ENCODE data around the gene BUD13. TPM values are rescaled to one million over a fixed set of nuclear protein-coding genes. Genes with fewer than 3 reads are reported as not detected.

Gene BUD13
- total and polyA plus RNA-seq, 2 experiments from 2014 or later: 17.0 to 24.8 TPM

DNA sequence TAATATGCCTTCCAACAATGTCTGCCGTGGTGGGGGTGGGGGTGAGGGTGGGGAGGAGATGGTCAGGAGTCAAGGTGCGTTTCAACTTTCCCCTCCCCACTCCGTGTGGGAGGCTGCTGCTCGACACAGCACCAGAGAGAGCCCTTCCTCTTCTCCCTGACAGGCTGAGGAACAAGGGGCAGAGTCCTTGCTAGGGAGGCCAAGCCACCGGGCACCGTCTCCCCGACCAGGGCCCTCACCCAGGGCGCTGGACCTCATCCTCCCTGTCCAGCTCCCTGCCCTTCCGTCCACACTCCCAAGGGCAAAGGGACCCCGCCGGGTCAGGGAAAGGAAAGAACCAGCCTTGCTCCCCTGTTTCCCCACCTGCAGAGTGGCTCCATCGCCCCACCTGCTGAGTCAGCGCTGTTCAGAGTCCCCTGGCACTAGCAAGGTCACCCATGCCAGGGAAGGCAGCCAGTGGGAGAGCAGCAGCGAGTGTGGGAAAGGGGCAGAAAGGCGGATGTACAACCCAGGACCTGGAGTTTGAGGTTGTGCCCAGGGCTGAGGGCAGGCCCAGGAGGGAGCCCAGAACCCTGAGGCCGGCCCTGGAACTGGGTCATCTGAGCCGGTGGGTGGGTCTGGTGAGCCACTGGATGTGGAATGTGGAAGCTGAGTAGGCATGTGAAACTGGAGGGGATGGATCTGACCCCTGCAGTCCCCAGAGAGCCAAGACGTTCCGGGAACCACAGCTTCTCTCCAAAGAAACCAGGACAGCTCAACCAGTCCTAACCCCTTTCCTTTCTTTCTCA is 47.2 kb downstream of the BUD13 start (continued):
- TF ChIP-seq CTCF (conservative IDR thresholded peaks at IDR 0.05; ENCODE audit: low read depth in 2 of 2) (no peak), NANOG (IDR thresholded peaks at IDR 0.05; ENCODE audit: borderline replicate concordance) (no peak), ZNF114 (CRISPR knock-in tag; IDR thresholded peaks at IDR 0.05) (no peak), CREB1 (CRISPR knock-in tag; IDR thresholded peaks at IDR 0.05; ENCODE audit: low read depth) (no peak), POLR2AphosphoS5 (IDR thresholded peaks at IDR 0.05; ENCODE audit: low read depth) (no peak), EZH2 (IDR thresholded peaks at IDR 0.05; ENCODE audit: low read depth, unreplicated experiment) (no peak)

GRCh38 chr11:116724813-116725212 is 48.0 kb downstream of the BUD13 start:
- DNase-seq (ENCODE audit: low spot score) (no peak), ATAC-seq (no peak)
- H2AFZ ChIP-seq: no peak overlapping the region
- no peak overlapping the region for H3K4me2 ChIP-seq
- no peak overlapping the region for H3K27ac ChIP-seq (ENCODE audit: low read depth)
- TF ChIP-seq REST (IDR thresholded peaks at IDR 0.05; ENCODE audit: unreplicated experiment) (no peak), CREB1 (CRISPR knock-in tag; IDR thresholded peaks at IDR 0.05; ENCODE audit: low read depth) (no peak), ZNF462 (CRISPR knock-in tag; IDR thresholded peaks at IDR 0.05) (no peak), ZNF114 (CRISPR knock-in tag; IDR thresholded peaks at IDR 0.05) (no peak), STAT1 (IDR thresholded peaks at IDR 0.05; ENCODE audit: unreplicated experiment) (no peak), EZH2phosphoT487 (IDR thresholded peaks at IDR 0.05; ENCODE audit: unreplicated experiment) (no peak)
- H3K36me3 ChIP-seq (ENCODE audit: insufficient read depth): no peaks in the 10 kb centered on the region
- no peaks in the 10 kb centered on the region for H3K27me3 ChIP-seq (ENCODE audit: insufficient read depth)
- Mint-ChIP-seq H3K9me3 (no peaks in the 10 kb centered on the region; the same call in 2 of the 3 replicates), H3K4me3 (no peak overlapping the region), H3K4me1 (peaks cover 11% of the 10 kb centered on the region), H3K27ac (no peak overlapping the region), H3K27me3 (ENCODE audit: insufficient read depth, low read depth, poor library complexity) (no peaks in the 10 kb centered on the region), H3K36me3 (ENCODE audit: low read depth) (no peaks in the 10 kb centered on the region)
- 0 out of 2 replicates have a peak, but pooled peaks cover 5% of the 10 kb centered on the region for H3K4me1 ChIP-seq (ENCODE audit: insufficient read depth)
- no peaks in the 10 kb centered on the region for H3K79me2 ChIP-seq (replicated peaks; ENCODE audit: insufficient read depth)
- H3K9me2 ChIP-seq (ENCODE audit: insufficient read depth): no peaks in the 10 kb centered on the region
- H4K20me1 ChIP-seq (replicated peaks; ENCODE audit: insufficient read depth): no peaks in the 10 kb centered on the region
- H3F3A ChIP-seq (replicated peaks; ENCODE audit: low read depth): no peaks in the 10 kb centered on the region
- H3K4me3 ChIP-seq: no peak overlapping the region
